ENCODE measurements around the gene PRDX6.
"Not testable (repeated sequence)": the region's sequence is repeated elsewhere in the genome, so short reads cannot be mapped to it uniquely, and the experiment has no call there.

Gene PRDX6

GRCh38 chr1:173447224-173447623, 29.9 kb upstream of the PRDX6 start:
- H3K27ac Mint-ChIP-seq = no peak overlapping the region
- no peaks in the 10 kb centered on the region for H3K9me3 Mint-ChIP-seq
- intact Hi-C loops (cut with micrococcal nuclease) = no loop called here
- no peaks in the 10 kb centered on the region for H3K27me3 Mint-ChIP-seq
- H3K4me3 Mint-ChIP-seq = no peak overlapping the region
- H3K4me1 Mint-ChIP-seq (ENCODE audit: low read depth) = peaks cover 10% of the 10 kb centered on the region
- peaks cover 6% of the 10 kb centered on the region for H3K36me3 Mint-ChIP-seq (ENCODE audit: low read depth)

- H3K9me3 Mint-ChIP-seq = no peaks in the 10 kb centered on the region
- H3K27me3 Mint-ChIP-seq = no peaks in the 10 kb centered on the region
- H3K4me1 Mint-ChIP-seq (ENCODE audit: low read depth) = peaks cover 10% of the 10 kb centered on the region
- intact Hi-C loops (cut with micrococcal nuclease) = no loop called here
- no peak overlapping the region for H3K4me3 Mint-ChIP-seq
- peaks cover 6% of the 10 kb centered on the region for H3K36me3 Mint-ChIP-seq (ENCODE audit: low read depth)
- H3K27ac Mint-ChIP-seq = no peak overlapping the region
These were observed 28.2 kb upstream of the PRDX6 start for GRCh38 chr1:173448945-173449344.

GRCh38 chr1:173451981-173452380, 25.2 kb upstream of the PRDX6 start:
- Mint-ChIP-seq H3K27me3 (no peaks in the 10 kb centered on the region), H3K4me1 (ENCODE audit: low read depth) (no peaks in the 10 kb centered on the region), H3K36me3 (ENCODE audit: low read depth) (peaks cover 25% of the 10 kb centered on the region), H3K9me3 (no peaks in the 10 kb centered on the region), H3K27ac (no peak overlapping the region), H3K4me3 (no peak overlapping the region)
- intact Hi-C loops (cut with micrococcal nuclease) = no loop called here

GRCh38 chr1:173453982-173454381, 23.2 kb upstream of the PRDX6 start:
- H3K36me3 Mint-ChIP-seq (ENCODE audit: low read depth) = peaks cover 19% of the 10 kb centered on the region
- H3K27me3 Mint-ChIP-seq = no peaks in the 10 kb centered on the region
- intact Hi-C loops (cut with micrococcal nuclease) = no loop called here
- no peak overlapping the region for H3K27ac Mint-ChIP-seq
- H3K4me1 Mint-ChIP-seq (ENCODE audit: low read depth) = no peaks in the 10 kb centered on the region
- no peaks in the 10 kb centered on the region for H3K9me3 Mint-ChIP-seq
- H3K4me3 Mint-ChIP-seq = no peak overlapping the region

DNA sequence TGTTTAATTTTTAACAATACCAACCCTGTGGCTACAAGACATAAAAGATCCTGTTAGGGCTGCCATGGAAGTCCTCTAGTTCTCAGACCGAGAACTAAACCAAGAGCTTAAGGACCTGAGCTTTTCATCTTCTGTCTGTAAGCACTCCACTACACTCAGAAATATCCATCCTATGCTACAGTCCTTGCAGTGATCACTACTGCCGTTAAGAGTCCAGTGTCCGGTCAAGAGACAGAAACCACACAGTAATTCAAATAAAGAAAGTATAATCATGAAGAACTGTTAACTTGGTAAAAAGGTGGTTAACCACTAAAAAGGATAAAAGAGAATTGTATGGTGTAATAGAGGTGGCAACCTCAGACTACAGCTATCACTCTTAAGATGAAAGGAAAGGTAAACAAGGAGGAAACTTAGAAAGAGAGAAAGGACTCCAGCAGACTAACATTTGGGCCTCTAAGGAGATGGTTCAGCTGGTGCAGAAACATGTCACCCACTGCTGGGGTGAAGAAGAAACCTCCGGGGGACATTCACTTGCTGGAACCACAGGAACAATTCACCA, 22.1 kb upstream of the PRDX6 start:
- intact Hi-C loops (cut with micrococcal nuclease) = no loop called here
- H3K4me1 Mint-ChIP-seq (ENCODE audit: low read depth) = peaks cover 6% of the 10 kb centered on the region
- H3K36me3 Mint-ChIP-seq (ENCODE audit: low read depth) = peaks cover 24% of the 10 kb centered on the region
- H3K27me3 Mint-ChIP-seq = no peaks in the 10 kb centered on the region
- H3K9me3 Mint-ChIP-seq = no peaks in the 10 kb centered on the region
- H3K4me3 Mint-ChIP-seq = no peak overlapping the region
- H3K27ac Mint-ChIP-seq = no peak overlapping the region

DNA sequence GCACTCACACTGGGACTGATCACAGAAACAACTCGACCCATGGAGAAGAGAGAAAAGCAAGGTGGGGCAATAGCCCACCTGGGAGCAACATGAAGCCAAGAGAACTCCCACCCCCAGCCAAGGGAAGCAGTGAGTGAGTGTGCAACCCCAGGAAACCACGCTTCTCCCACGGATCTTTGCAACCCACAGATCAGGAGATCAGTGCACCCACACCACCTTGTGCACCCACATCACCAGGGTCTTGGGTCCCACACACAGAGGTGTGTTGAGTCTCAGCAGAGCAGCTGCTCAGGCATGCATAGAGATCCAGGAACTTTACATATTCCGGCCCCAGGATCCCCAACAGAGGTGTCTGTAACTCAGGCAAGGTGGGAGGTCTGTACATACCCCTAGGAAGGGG, 17.2 kb upstream of the PRDX6 start:
- Mint-ChIP-seq H3K9me3 (peaks cover 20% of the 10 kb centered on the region), H3K36me3 (ENCODE audit: low read depth) (peaks cover 48% of the 10 kb centered on the region), H3K27me3 (no peaks in the 10 kb centered on the region), H3K4me3 (no peak overlapping the region), H3K4me1 (ENCODE audit: low read depth) (peaks cover 7% of the 10 kb centered on the region), H3K27ac (no peak overlapping the region)
- intact Hi-C loops (cut with micrococcal nuclease) = no loop called here

- H3K4me1 Mint-ChIP-seq (ENCODE audit: low read depth) = not testable (repeated sequence)
These were observed 14.5 kb upstream of the PRDX6 start for GRCh38 chr1:173462666-173463065.

DNA sequence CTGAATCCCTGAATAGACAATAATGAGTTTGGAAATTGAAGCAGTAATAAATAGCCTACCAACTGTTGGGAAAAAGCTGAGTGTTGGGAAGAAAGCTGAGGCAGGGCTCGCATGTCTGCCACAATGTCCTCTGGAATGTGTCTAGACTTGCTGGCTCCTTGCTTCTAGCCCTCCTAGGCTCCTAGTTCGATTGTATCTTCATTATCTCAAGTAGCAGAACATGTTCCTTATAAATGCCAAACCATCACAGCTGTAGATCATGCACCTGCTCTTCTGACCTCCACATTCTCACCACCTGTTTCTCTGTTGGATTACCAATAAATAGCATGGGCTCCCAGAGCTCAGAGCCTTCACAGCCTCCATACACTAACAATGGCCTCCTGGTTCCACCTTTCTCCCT, 12.9 kb upstream of the PRDX6 start:
- H3K36me3 Mint-ChIP-seq (ENCODE audit: low read depth) = peaks cover 42% of the 10 kb centered on the region
- H3K27ac Mint-ChIP-seq, H3K4me3 Mint-ChIP-seq: not testable (repeated sequence)

More at GRCh38 chr1:173462666-173463065, 14.5 kb upstream of the PRDX6 start:
- H3K27me3 Mint-ChIP-seq; H3K27ac Mint-ChIP-seq; intact Hi-C loops (cut with micrococcal nuclease); H3K4me3 Mint-ChIP-seq: not testable (repeated sequence)
- Mint-ChIP-seq H3K36me3 (ENCODE audit: low read depth) (peaks cover 37% of the 10 kb centered on the region), H3K9me3 (peaks cover 43% of the 10 kb centered on the region)

DNA sequence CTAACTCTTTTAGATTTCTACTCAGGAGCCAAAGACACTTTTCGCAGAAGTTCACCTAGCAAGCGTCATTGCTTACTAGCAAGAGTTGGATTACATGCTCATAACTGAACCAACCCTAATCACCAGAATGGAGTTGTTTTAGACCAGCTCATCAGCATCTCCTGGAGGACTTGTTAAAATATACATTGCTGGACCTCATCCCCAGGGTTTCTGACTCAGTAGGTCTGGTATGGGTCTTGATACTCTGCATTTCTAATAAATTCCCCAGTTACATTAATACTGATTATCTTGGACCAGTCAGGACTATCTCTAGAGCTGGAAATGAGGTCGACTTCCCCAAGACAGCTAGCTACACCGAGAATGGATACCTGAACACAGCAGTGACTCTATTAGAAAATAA, 9.7 kb upstream of the PRDX6 start:
- H3K4me1 Mint-ChIP-seq (ENCODE audit: low read depth) = no peaks in the 10 kb centered on the region
- no peak overlapping the region for H3K27ac Mint-ChIP-seq
- H3K4me3 Mint-ChIP-seq = no peak overlapping the region
- H3K27me3 Mint-ChIP-seq = no peaks in the 10 kb centered on the region
- peaks cover 39% of the 10 kb centered on the region for H3K36me3 Mint-ChIP-seq (ENCODE audit: low read depth)
- intact Hi-C loops (cut with micrococcal nuclease) = no loop called here
- H3K9me3 Mint-ChIP-seq = peaks cover 71% of the 10 kb centered on the region

More for the DNA sequence above, 12.9 kb upstream of the PRDX6 start:
- peaks cover 51% of the 10 kb centered on the region for H3K9me3 Mint-ChIP-seq
- H3K27me3 Mint-ChIP-seq; H3K4me1 Mint-ChIP-seq (ENCODE audit: low read depth); intact Hi-C loops (cut with micrococcal nuclease): not testable (repeated sequence)

DNA sequence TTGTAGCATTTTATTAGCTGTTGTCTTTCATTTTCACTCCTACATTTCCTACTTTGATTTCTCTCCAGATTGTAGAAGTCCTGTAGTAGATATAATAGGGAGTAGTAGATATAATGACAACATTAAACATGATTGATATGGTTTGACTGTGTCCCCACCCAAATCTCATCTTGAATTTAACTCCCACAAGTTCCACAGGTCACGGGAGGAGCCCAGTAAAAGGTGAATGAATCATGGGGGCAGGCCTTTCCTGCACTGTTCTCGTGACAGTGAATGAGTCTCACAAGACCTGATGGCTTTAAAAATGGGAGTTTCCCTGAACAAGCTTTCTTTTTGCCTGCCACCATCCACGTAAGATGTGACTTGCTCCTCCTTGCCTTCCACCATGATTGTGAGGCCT, 7.5 kb upstream of the PRDX6 start:
- H3K27me3 Mint-ChIP-seq = no peaks in the 10 kb centered on the region
- H3K4me3 Mint-ChIP-seq = no peak overlapping the region
- H3K9me3 Mint-ChIP-seq = peaks cover 51% of the 10 kb centered on the region
- no peak overlapping the region for H3K27ac Mint-ChIP-seq
- H3K4me1 Mint-ChIP-seq (ENCODE audit: low read depth) = peaks cover 9% of the 10 kb centered on the region
- H3K36me3 Mint-ChIP-seq (ENCODE audit: low read depth) = peaks cover 33% of the 10 kb centered on the region
- intact Hi-C loops (cut with micrococcal nuclease) = loop anchor here (10.0 kb wide), 1 partner anchor 245 kb away; the partner anchor contains the start of gene KLHL20

- H3K27ac Mint-ChIP-seq = no peak overlapping the region
- H3K27me3 Mint-ChIP-seq = no peaks in the 10 kb centered on the region
- intact Hi-C loops (cut with micrococcal nuclease) = loop anchor here (10.0 kb wide), 1 partner anchor 244 kb away; the partner anchor contains the start of gene KLHL20
- peaks cover 45% of the 10 kb centered on the region for H3K9me3 Mint-ChIP-seq
- H3K4me3 Mint-ChIP-seq = no peak overlapping the region
- H3K36me3 Mint-ChIP-seq (ENCODE audit: low read depth) = peaks cover 33% of the 10 kb centered on the region
- H3K4me1 Mint-ChIP-seq (ENCODE audit: low read depth) = peaks cover 17% of the 10 kb centered on the region
These were observed 6.5 kb upstream of the PRDX6 start for GRCh38 chr1:173470608-173471007.

GRCh38 chr1:173473599-173474011, 3.5 kb upstream of the PRDX6 start:
- Mint-ChIP-seq H3K4me1 (ENCODE audit: low read depth) (peaks cover 35% of the 10 kb centered on the region), H3K27me3 (no peaks in the 10 kb centered on the region), H3K36me3 (ENCODE audit: low read depth) (peaks cover 38% of the 10 kb centered on the region), H3K27ac (no peak overlapping the region), H3K9me3 (peaks cover 24% of the 10 kb centered on the region), H3K4me3 (no peak overlapping the region)
- intact Hi-C loops (cut with micrococcal nuclease) = loop anchor here (10.0 kb wide), 1 partner anchor 241 kb away; the partner anchor contains the start of gene KLHL20

DNA sequence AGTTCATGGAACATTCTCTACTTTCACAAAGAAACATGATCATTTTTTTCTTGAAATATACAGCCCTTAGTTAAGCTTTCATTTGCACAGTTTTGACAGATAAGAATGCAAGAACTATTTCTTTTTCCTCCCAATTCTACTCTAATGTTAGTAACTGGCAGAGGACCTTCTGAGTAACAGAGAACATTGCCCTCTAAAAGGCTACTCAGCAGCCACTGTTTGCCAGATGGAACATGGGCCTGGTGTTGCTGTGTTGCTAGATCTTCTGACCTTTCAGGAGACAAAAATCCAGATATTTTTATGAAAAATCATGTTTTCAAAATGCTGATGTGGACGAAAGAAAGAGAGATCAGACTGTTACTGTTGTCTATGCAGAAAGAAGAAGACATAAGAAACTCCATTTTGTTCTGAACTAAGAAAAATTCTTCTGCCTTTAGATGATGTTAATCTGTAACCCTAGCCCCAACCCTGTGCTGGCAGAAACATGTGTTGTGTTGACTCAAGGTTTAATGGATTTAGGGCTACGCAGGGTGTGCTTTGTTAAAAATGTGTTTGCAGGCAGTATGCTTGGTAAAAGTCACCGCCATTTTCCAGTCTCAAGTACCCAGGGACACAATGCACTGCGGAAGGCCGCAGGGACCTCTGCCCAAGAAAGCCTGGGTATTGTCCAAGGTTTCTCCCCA, 2.9 kb upstream of the PRDX6 start:
- Mint-ChIP-seq H3K4me3 (no peak overlapping the region), H3K27me3 (no peaks in the 10 kb centered on the region), H3K9me3 (peaks cover 20% of the 10 kb centered on the region), H3K27ac (no peak overlapping the region), H3K4me1 (ENCODE audit: low read depth) (peaks cover 40% of the 10 kb centered on the region), H3K36me3 (ENCODE audit: low read depth) (peaks cover 36% of the 10 kb centered on the region)
- intact Hi-C loops (cut with micrococcal nuclease) = loop anchor here (10.0 kb wide), 1 partner anchor 241 kb away; the partner anchor contains the start of gene KLHL20

DNA sequence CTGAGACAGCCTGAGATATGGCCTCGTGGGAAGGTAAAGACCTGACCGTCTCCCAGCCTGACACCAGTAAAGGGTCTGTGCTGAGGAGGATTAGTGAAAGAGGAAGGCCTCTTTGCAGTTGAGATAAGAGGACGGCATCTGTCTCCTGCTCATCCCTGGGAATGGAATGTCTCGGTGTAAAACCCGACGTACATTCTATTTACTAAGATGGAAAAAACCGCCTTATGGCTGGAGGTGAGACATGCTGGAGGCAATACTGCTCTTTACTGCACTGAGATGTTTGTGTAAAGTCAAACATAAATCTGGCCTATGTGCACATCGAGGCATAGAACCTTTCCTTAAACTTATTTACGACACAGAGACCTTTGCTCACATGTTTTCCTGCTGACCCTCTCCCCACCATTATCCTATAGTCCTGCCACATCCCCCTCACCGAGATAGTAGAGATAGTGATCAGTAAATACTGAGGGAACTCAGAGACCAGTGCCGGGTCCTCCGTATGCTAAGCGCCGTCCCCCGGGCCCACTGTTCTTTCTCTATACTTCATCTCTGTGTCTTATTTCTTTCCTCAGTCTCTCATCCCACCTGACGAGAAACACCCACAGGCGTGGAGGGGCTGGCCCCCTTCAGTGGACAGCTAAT, 2.2 kb upstream of the PRDX6 start:
- H3K27me3 Mint-ChIP-seq, H3K4me3 Mint-ChIP-seq, H3K27ac Mint-ChIP-seq: not testable (repeated sequence)
- Mint-ChIP-seq H3K36me3 (ENCODE audit: low read depth) (peaks cover 34% of the 10 kb centered on the region), H3K4me1 (ENCODE audit: low read depth) (peaks cover 47% of the 10 kb centered on the region), H3K9me3 (peaks cover 16% of the 10 kb centered on the region)
- intact Hi-C loops (cut with micrococcal nuclease) = loop anchor here (10.0 kb wide), 1 partner anchor 240 kb away; the partner anchor contains the start of gene KLHL20
